ENCODE measurements around the gene TMUB2. TPM values are rescaled to one million over a fixed set of nuclear protein-coding genes. Genes with fewer than 3 reads are reported as not detected.

The TMUB2 gene
- total and polyA plus RNA-seq, 2 of the 13 experiments (the other 11 are each of a cell fraction or from before 2014, with no cell fraction given), result 26.9 to 50.8 TPM

GRCh38 chr17:44221084-44221861, 34.5 kb downstream of the TMUB2 start (continued):
- TF ChIP-seq, protein P1, sequence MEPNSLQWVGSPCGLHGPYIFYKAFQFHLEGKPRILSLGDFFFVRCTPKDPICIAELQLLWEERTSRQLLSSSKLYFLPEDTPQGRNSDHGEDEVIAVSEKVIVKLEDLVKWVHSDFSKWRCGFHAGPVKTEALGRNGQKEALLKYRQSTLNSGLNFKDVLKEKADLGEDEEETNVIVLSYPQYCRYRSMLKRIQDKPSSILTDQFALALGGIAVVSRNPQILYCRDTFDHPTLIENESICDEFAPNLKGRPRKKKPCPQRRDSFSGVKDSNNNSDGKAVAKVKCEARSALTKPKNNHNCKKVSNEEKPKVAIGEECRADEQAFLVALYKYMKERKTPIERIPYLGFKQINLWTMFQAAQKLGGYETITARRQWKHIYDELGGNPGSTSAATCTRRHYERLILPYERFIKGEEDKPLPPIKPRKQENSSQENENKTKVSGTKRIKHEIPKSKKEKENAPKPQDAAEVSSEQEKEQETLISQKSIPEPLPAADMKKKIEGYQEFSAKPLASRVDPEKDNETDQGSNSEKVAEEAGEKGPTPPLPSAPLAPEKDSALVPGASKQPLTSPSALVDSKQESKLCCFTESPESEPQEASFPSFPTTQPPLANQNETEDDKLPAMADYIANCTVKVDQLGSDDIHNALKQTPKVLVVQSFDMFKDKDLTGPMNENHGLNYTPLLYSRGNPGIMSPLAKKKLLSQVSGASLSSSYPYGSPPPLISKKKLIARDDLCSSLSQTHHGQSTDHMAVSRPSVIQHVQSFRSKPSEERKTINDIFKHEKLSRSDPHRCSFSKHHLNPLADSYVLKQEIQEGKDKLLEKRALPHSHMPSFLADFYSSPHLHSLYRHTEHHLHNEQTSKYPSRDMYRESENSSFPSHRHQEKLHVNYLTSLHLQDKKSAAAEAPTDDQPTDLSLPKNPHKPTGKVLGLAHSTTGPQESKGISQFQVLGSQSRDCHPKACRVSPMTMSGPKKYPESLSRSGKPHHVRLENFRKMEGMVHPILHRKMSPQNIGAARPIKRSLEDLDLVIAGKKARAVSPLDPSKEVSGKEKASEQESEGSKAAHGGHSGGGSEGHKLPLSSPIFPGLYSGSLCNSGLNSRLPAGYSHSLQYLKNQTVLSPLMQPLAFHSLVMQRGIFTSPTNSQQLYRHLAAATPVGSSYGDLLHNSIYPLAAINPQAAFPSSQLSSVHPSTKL (CRISPR knock-in tag; IDR thresholded peaks at IDR 0.05), result peak; percentile 31; the same call in 1 of the 2 replicates
- TF ChIP-seq ATRX (CRISPR knock-in tag; IDR thresholded peaks at IDR 0.05; ENCODE audit: borderline replicate concordance), result no peak
- TF ChIP-seq ZNF782 (CRISPR knock-in tag; IDR thresholded peaks at IDR 0.05; ENCODE audit: borderline replicate concordance), result no peak
- no peak for TF ChIP-seq GZF1 (CRISPR knock-in tag; IDR thresholded peaks at IDR 0.05)
- TF ChIP-seq ZC3H13 (CRISPR knock-in tag; IDR thresholded peaks at IDR 0.05), result peak; percentile 78; the same call in 1 of the 2 replicates
- no peak for TF ChIP-seq NR3C1 (CRISPR knock-in tag; IDR thresholded peaks at IDR 0.05)
- TF ChIP-seq ZXDC (CRISPR knock-in tag; IDR thresholded peaks at IDR 0.05), result no peak
- no peak for TF ChIP-seq ZNF557 (CRISPR knock-in tag; IDR thresholded peaks at IDR 0.05)
- peak; percentile 43; the same call in 1 of the 2 replicates for TF ChIP-seq NFYB (CRISPR knock-in tag; IDR thresholded peaks at IDR 0.05)
- TF ChIP-seq ZBTB8A (CRISPR knock-in tag; IDR thresholded peaks at IDR 0.05; ENCODE audit: borderline replicate concordance, low read depth), result no peak
- TF ChIP-seq FOSL1 (CRISPR knock-in tag; IDR thresholded peaks at IDR 0.05; ENCODE audit: borderline replicate concordance), result no peak
- TF ChIP-seq ARNT2 (CRISPR knock-in tag; IDR thresholded peaks at IDR 0.05; ENCODE audit: low read depth), result no peak
- TF ChIP-seq NFRKB (IDR thresholded peaks at IDR 0.05), result no peak
- 0 out of 2 replicates have a peak, but pooled peaks have one; percentile 32 for TF ChIP-seq KDM4B (CRISPR knock-in tag; IDR thresholded peaks at IDR 0.05)
- TF ChIP-seq ZNF790 (CRISPR knock-in tag; IDR thresholded peaks at IDR 0.05; ENCODE audit: borderline replicate concordance), result peak; percentile 62; the same call in 1 of the 2 replicates
- no peak for TF ChIP-seq RFXANK (CRISPR knock-in tag; IDR thresholded peaks at IDR 0.05)
- TF ChIP-seq ZNF274 (CRISPR knock-in tag; IDR thresholded peaks at IDR 0.05), result 0 out of 2 replicates have a peak, but pooled peaks have one; percentile 30
- TF ChIP-seq GABPB1 (CRISPR knock-in tag; IDR thresholded peaks at IDR 0.05), result no peak; the same call in 1 of the 2 replicates
- peak; percentile 73; the same call in 1 of the 2 replicates for TF ChIP-seq ZNF44 (CRISPR knock-in tag; IDR thresholded peaks at IDR 0.05)
- no peak for TF ChIP-seq HMG20A (CRISPR knock-in tag; IDR thresholded peaks at IDR 0.05; ENCODE audit: borderline replicate concordance)
- no peak for TF ChIP-seq NCOA5 (CRISPR knock-in tag; IDR thresholded peaks at IDR 0.05)

Data from HepG2 (cell line).